Measurements from ENCODE around the gene ZBTB7C. TPM values are rescaled to one million over a fixed set of nuclear protein-coding genes. Genes with fewer than 3 reads are reported as not detected.
A peak's percentile ranks its signal among the peaks of the same experiment; 100 is the strongest.

Gene ZBTB7C
- total RNA-seq, 2 donors from 2014 or later, result not detected

GRCh38 chr18:48238636-48239035, 170.5 kb downstream of the ZBTB7C start:
- Mint-ChIP-seq H3K27ac (no peak overlapping the region), H3K36me3 (peaks cover 13 to 41% of the 10 kb centered on the region in 2 donors), H3K9me3 (peaks cover 18 to 40% of the 10 kb centered on the region in 2 donors)
- no peak for ATAC-seq
- DNase-seq (ENCODE audit: low spot score in 2 of 2), result no peak

- peaks cover 18 to 37% of the 10 kb centered on the region in 2 donors for H3K9me3 Mint-ChIP-seq
- no peak for DNase-seq (ENCODE audit: low spot score in 2 of 2)
- H3K27ac Mint-ChIP-seq, result no peak overlapping the region
- ATAC-seq, result no peak
- H3K36me3 Mint-ChIP-seq, result peaks cover 13 to 41% of the 10 kb centered on the region in 2 donors
Observed at GRCh38 chr18:48238206-48238605, 171.0 kb downstream of the ZBTB7C start.

- peaks cover 18 to 34% of the 10 kb centered on the region in 2 donors for H3K9me3 Mint-ChIP-seq
- no peak for DNase-seq (ENCODE audit: low spot score in 2 of 2)
Observed at GRCh38 chr18:48236822-48237221, 172.4 kb downstream of the ZBTB7C start.

GRCh38 chr18:48230467-48231113, 178.6 kb downstream of the ZBTB7C start:
- H3K36me3 Mint-ChIP-seq, result no peaks in the 10 kb centered on the region
- ATAC-seq (peak in 1 of 2 donors; percentile 49), DNase-seq (ENCODE audit: low spot score in 2 of 2) (no peak)
- no peak overlapping the region for H3K27ac Mint-ChIP-seq
- no peaks in the 10 kb centered on the region for H3K9me3 Mint-ChIP-seq

More at GRCh38 chr18:48236822-48237221, 172.4 kb downstream of the ZBTB7C start:
- Mint-ChIP-seq H3K36me3 (peaks cover 13 to 38% of the 10 kb centered on the region in 2 donors), H3K27ac (no peak overlapping the region)
- ATAC-seq, result no peak

GRCh38 chr18:48229552-48229981, 179.6 kb downstream of the ZBTB7C start:
- ATAC-seq (no peak), DNase-seq (ENCODE audit: low spot score in 2 of 2) (no peak)
- no peaks in the 10 kb centered on the region for H3K36me3 Mint-ChIP-seq
- peak overlapping the region in 1 of 2 donors; percentile 71 for H3K27ac Mint-ChIP-seq
- no peaks in the 10 kb centered on the region for H3K9me3 Mint-ChIP-seq

- Mint-ChIP-seq H3K36me3 (no peaks in the 10 kb centered on the region), H3K27ac (no peak overlapping the region), H3K9me3 (no peaks in the 10 kb centered on the region)
- ATAC-seq, result no peak
- no peak for DNase-seq (ENCODE audit: low spot score in 2 of 2)
Observed at GRCh38 chr18:48228841-48229240, 180.3 kb downstream of the ZBTB7C start.

GRCh38 chr18:48228301-48228715, 180.9 kb downstream of the ZBTB7C start:
- no peak for DNase-seq (ENCODE audit: low spot score in 2 of 2)
- H3K27ac Mint-ChIP-seq, result no peak overlapping the region

GRCh38 chr18:48227206-48227605, 182.0 kb downstream of the ZBTB7C start:
- Mint-ChIP-seq H3K27ac (no peak overlapping the region), H3K9me3 (no peaks in the 10 kb centered on the region), H3K36me3 (no peaks in the 10 kb centered on the region)
- ATAC-seq (peak in 1 of 2 donors; percentile 34), DNase-seq (ENCODE audit: low spot score in 2 of 2) (no peak)

More at GRCh38 chr18:48228301-48228715, 180.9 kb downstream of the ZBTB7C start:
- no peak for ATAC-seq
- Mint-ChIP-seq H3K9me3 (no peaks in the 10 kb centered on the region), H3K36me3 (no peaks in the 10 kb centered on the region)

- DNase-seq (ENCODE audit: low spot score in 2 of 2) (no peak), ATAC-seq (no peak)
- Mint-ChIP-seq H3K36me3 (no peaks in the 10 kb centered on the region), H3K27ac (peak overlapping the region in 1 of 2 donors; percentile 31), H3K9me3 (no peaks in the 10 kb centered on the region)
Observed at GRCh38 chr18:48226401-48226800, 182.8 kb downstream of the ZBTB7C start.

GRCh38 chr18:48222118-48222517, 187.1 kb downstream of the ZBTB7C start:
- ATAC-seq, result peak; percentile 26 to 61
- H3K36me3 Mint-ChIP-seq, result no peaks in the 10 kb centered on the region
- no peak for DNase-seq (ENCODE audit: low spot score in 2 of 2)
- no peak overlapping the region for H3K27ac Mint-ChIP-seq
- no peaks in the 10 kb centered on the region for H3K9me3 Mint-ChIP-seq

GRCh38 chr18:48219810-48220499, 189.2 kb downstream of the ZBTB7C start:
- no peak for DNase-seq (ENCODE audit: low spot score in 2 of 2)
- no peak for ATAC-seq
- H3K9me3 Mint-ChIP-seq, result no peaks in the 10 kb centered on the region
- no peaks in the 10 kb centered on the region for H3K36me3 Mint-ChIP-seq
- H3K27ac Mint-ChIP-seq, result no peak overlapping the region

GRCh38 chr18:48219037-48219809, 190.0 kb downstream of the ZBTB7C start:
- ATAC-seq (no peak), DNase-seq (ENCODE audit: low spot score in 2 of 2) (no peak)
- Mint-ChIP-seq H3K36me3 (no peaks in the 10 kb centered on the region), H3K27ac (peak overlapping the region in 1 of 2 donors; percentile 4), H3K9me3 (no peaks in the 10 kb centered on the region)

- DNase-seq (ENCODE audit: low spot score in 2 of 2) (no peak), ATAC-seq (no peak)
- H3K27ac Mint-ChIP-seq, result peak overlapping the region in 1 of 2 donors; percentile 4
- H3K36me3 Mint-ChIP-seq, result no peaks in the 10 kb centered on the region
- no peaks in the 10 kb centered on the region for H3K9me3 Mint-ChIP-seq
Observed at GRCh38 chr18:48218285-48219022, 190.7 kb downstream of the ZBTB7C start.

- no peak for DNase-seq (ENCODE audit: low spot score in 2 of 2)
- H3K36me3 Mint-ChIP-seq, result no peaks in the 10 kb centered on the region
- H3K27ac Mint-ChIP-seq, result no peak overlapping the region
- no peak for ATAC-seq
- no peaks in the 10 kb centered on the region for H3K9me3 Mint-ChIP-seq
Observed at GRCh38 chr18:48217258-48218250, 191.6 kb downstream of the ZBTB7C start.

- ATAC-seq, result no peak
- H3K9me3 Mint-ChIP-seq, result no peaks in the 10 kb centered on the region
- DNase-seq (ENCODE audit: low spot score in 2 of 2), result no peak
Observed at GRCh38 chr18:48216639-48217257, 192.4 kb downstream of the ZBTB7C start.

More at GRCh38 chr18:48216639-48217257, 192.4 kb downstream of the ZBTB7C start:
- H3K27ac Mint-ChIP-seq, result no peak overlapping the region
- H3K36me3 Mint-ChIP-seq, result no peaks in the 10 kb centered on the region
